Body of pancreas (tissue), 4 donors: ENCODE measurements around the gene ODR4. TPM values are rescaled to one million over a fixed set of nuclear protein-coding genes. Genes with fewer than 3 reads are reported as not detected.
"Not testable (repeated sequence)": the region's sequence is repeated elsewhere in the genome, so short reads cannot be mapped to it uniquely, and the experiment has no call there.

Experiments used
- ATAC-seq: fragments of 150-250 bp; one replicate; pipeline ENCODE4 v1.9.1; 2016
- DNase-seq, 4 donors: peaks; one replicate each; pipeline ENCODE4 v3.0.0-alpha.2; 2019
- H3K27ac ChIP-seq, 4 donors: fragments of 200-600 bp; sonication (generic); 1 replicate in 3 of 4; 2 replicates in 1 of 4; pipeline versions ENCODE4 v1.5.1 to v1.6.1; 2016 to 2019; ENCODE audit warnings: mild to moderate bottlenecking in 1 of 4, mixed read lengths in 1 of 4, moderate library complexity in 1 of 4
- H3K27me3 ChIP-seq, 2 donors: fragments of 200-600 bp; sonication (generic); one replicate each; pipeline ENCODE4 v1.6.0; 2016; ENCODE audit warnings: mild to moderate bottlenecking in 1 of 2
- H3K36me3 ChIP-seq, 2 donors: fragments of 200-600 bp; sonication (generic); replicated peaks in 1 of 2; 2 replicates each; pipeline ENCODE4 v1.5.1; 2016; ENCODE audit warnings: low read depth in 2 of 2; ENCODE audit not compliant: insufficient read depth in 1 of 2
- H3K4me1 ChIP-seq: fragments of 200-600 bp; sonication (generic); one replicate; pipeline ENCODE4 v1.6.0; 2016
- H3K4me3 ChIP-seq, 2 donors: fragments of 200-600 bp; sonication (generic); 1 replicate in 1 of 2; 2 replicates in 1 of 2; pipeline ENCODE4 v1.5.1; 2016 to 2019
- H3K9me3 ChIP-seq, 3 donors: fragments of 200-600 bp; sonication (generic); 1 replicate in 2 of 3; 2 replicates in 1 of 3; pipeline ENCODE4 v1.5.1; 2016
- POLR2A ChIP-seq, 3 donors: fragments of 450-650 bp; IDR thresholded peaks; one replicate each; pipeline ENCODE4 v1.6.1; 2016; ENCODE audit warnings: antibody characterized with exemption in 3 of 3, mild to moderate bottlenecking in 2 of 3
- WGBS, 2 donors: methylation state at CpG; one replicate each; pipeline ENCODE4 v1.1.5; 2017; 5-methylcytosine and 5-hydroxymethylcytosine counted together
- intact Hi-C: fragments of 100-400 bp; cut with DNase I; formaldehyde crosslinking; loops from one replicate; pipeline ENCODE4 v1.15.1; 2023
- total RNA-seq, 2 donors: library from RNA; depleted of rRNA; stranded (reverse); fragments of >200 nt; gene quantifications; one replicate each; pipeline ENCODE4 v1.1.0, GENCODE V29; 2016
- TF ChIP-seq, protein P1 (sequence below), 7 experiments: fragments of 450-650 bp in 4 of 7; fragments of 200-600 bp in 3 of 7; sonication (generic) in 3 of 7; IDR thresholded peaks; one replicate each; pipeline ENCODE4 v1.5.1; 2016 to 2019; ENCODE audit warnings: antibody characterized with exemption in 7 of 7

The ODR4 gene
- total RNA-seq, 2 donors from 2014 or later, result 13.5 to 17.6 TPM

DNA sequence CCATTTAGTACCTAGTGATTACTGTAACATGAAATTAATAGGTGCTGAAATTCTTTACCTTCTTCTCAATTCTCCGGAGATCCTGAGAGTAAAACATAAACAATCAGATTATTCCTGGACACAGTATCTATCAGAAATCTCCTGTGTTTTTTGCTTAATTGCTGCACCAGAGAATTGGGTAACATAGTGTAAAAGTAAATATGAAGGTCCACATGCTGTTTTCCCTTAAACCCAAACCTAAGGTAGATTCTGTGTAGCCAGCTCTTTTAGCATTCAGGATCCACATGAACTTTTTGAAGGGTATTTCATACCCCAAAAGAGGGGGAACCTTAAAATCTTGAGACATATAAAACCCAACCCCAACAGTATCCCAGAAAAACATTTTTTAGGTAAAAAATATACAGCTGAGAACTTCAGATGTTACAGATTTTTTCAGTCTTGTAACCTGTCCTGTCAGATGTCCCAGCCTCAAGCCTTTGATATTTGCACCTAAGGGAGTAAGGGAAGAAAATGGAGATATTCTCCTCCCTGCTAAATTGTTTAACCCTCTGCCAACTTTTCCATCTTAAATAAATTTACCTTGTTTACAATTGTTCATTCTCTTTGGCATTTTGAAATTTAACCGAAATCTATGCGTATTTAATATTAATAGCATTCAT, 11.2 kb downstream of the ODR4 start:
- H3K4me3 ChIP-seq, result no peak overlapping the region
- peaks cover 6 to 31% of the 10 kb centered on the region in 2 donors for H3K36me3 ChIP-seq
- ATAC-seq (no peak), DNase-seq (no peak)
- 78 to 80% methylated on average over 3 of the region's 3 CpGs for WGBS, 2 donors
- no peak overlapping the region for H3K27ac ChIP-seq
- intact Hi-C loops, result no loop called here
- no peak for TF ChIP-seq POLR2A (IDR thresholded peaks at IDR 0.05)
- TF ChIP-seq, protein P1, sequence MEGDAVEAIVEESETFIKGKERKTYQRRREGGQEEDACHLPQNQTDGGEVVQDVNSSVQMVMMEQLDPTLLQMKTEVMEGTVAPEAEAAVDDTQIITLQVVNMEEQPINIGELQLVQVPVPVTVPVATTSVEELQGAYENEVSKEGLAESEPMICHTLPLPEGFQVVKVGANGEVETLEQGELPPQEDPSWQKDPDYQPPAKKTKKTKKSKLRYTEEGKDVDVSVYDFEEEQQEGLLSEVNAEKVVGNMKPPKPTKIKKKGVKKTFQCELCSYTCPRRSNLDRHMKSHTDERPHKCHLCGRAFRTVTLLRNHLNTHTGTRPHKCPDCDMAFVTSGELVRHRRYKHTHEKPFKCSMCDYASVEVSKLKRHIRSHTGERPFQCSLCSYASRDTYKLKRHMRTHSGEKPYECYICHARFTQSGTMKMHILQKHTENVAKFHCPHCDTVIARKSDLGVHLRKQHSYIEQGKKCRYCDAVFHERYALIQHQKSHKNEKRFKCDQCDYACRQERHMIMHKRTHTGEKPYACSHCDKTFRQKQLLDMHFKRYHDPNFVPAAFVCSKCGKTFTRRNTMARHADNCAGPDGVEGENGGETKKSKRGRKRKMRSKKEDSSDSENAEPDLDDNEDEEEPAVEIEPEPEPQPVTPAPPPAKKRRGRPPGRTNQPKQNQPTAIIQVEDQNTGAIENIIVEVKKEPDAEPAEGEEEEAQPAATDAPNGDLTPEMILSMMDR (IDR thresholded peaks at IDR 0.05), result no peak
- no peaks in the 10 kb centered on the region for H3K27me3 ChIP-seq
- H3K4me1 ChIP-seq, result no peaks in the 10 kb centered on the region
- H3K9me3 ChIP-seq, result no peaks in the 10 kb centered on the region

DNA sequence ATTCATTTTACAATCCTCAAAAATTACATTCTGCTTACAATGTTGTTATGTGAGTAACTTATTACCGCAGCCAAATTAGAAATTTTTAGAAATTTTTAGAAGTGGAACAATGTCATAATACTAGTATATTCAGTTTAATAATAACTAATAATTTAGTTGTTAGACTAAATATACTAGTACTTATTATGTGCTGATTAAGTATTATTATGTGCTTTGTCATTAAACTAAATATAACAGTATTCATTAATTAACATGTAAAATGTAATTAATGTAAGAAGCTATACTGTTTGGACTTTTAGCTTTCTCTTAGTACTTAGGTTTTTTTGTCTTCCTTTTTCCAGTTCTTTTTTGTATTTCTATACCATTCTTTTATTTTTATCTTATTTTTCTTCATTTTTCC, 15.3 kb downstream of the ODR4 start:
- Histone ChIP-seq H3K4me3 (no peak overlapping the region), H3K27me3 (no peaks in the 10 kb centered on the region), H3K9me3 (no peaks in the 10 kb centered on the region), H3K36me3 (peaks cover 12 to 32% of the 10 kb centered on the region in 2 donors), H3K27ac (no peak overlapping the region), H3K4me1 (no peaks in the 10 kb centered on the region)
- DNase-seq, result no peak
- intact Hi-C loops, result no loop called here
- TF ChIP-seq, protein P1 (IDR thresholded peaks at IDR 0.05), result no peak
- TF ChIP-seq POLR2A (IDR thresholded peaks at IDR 0.05), result no peak
- WGBS, 2 donors, result 96 to 98% methylated on average over 1 of the region's 1 CpG
- ATAC-seq, result no peak

DNA sequence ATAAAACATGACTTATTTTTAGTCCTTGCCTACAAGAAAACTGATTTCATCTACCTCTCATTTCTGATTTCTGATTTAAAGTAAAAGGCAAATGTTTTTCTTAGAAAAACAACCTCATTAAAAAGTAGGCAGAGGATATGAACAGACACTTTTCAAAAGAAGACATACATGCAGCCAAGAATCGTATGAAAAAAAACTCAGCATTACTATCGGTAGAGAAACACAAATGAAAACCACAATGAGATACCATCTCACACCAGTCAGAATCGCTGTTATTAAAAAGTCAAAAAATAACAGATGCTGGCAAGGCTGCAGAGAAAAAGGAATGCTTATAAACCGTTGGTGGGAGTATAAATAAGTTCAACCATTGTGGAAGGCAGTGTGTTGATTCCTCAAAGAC, 16.2 kb downstream of the ODR4 start:
- TF ChIP-seq POLR2A (IDR thresholded peaks at IDR 0.05), result no peak
- TF ChIP-seq, protein P1 (IDR thresholded peaks at IDR 0.05), result no peak
- DNase-seq (no peak), ATAC-seq (no peak)
- H3K4me3 ChIP-seq, result no peak overlapping the region
- no peak overlapping the region for H3K27ac ChIP-seq
- H3K36me3 ChIP-seq, result peaks cover 12 to 31% of the 10 kb centered on the region in 2 donors
- H3K9me3 ChIP-seq, result no peaks in the 10 kb centered on the region
- H3K4me1 ChIP-seq, result no peaks in the 10 kb centered on the region
- intact Hi-C loops, result no loop called here
- 88 to 90% methylated on average over 4 of the region's 4 CpGs for WGBS, 2 donors
- no peaks in the 10 kb centered on the region for H3K27me3 ChIP-seq

DNA sequence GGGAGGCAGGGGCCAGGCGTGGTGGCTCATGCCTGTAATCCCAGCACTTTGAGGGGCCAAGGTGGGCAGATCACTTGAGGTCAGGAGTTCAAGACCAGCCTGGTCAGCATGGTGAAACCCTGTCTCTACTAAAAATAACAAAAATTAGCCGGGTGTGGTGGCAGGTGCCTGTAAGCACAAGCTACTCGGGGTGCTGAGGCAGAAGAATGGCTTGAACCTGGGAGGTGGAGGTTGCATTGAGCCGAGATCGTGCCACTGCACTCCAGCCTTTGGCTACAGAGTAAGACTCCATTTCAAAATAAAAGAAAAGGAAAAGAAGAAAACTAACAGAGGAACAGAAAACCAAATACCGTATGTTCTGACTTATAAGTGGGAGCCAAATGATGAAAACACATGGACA, 17.1 kb downstream of the ODR4 start:
- intact Hi-C loops, result not testable (repeated sequence)
- WGBS, 2 donors, result 89 to 91% methylated on average over 6 of the region's 6 CpGs
- H3K36me3 ChIP-seq, result peaks cover 12 to 34% of the 10 kb centered on the region in 2 donors

DNA sequence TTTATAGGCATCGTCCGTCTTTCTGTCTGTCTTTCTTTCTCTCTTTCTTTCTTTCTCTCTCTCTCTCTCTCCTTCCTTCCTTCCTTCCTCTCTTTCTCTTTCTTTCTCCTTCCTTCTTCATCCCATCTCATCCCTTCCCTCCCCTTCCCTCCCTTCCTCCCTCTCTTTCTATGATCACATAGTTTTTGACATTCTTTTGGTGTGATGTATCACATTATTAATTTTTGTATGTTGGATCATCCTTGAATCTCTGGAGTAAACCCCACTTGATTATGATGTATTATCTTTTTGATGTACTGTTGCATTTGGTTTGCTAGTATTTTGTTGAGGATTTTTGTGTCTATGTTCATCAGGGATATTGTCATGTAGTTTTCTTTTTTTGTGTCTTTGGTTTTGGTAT, 25.8 kb downstream of the ODR4 start:
- H3K4me3 ChIP-seq, H3K27me3 ChIP-seq, H3K27ac ChIP-seq, ATAC-seq, intact Hi-C loops, H3K9me3 ChIP-seq, H3K4me1 ChIP-seq, DNase-seq: not testable (repeated sequence)
- peaks cover 10 to 18% of the 10 kb centered on the region in 2 donors for H3K36me3 ChIP-seq
- 91 to 98% methylated on average over 2 of the region's 2 CpGs for WGBS, 2 donors

More for the DNA sequence above, 17.1 kb downstream of the ODR4 start:
- not testable (repeated sequence) for H3K4me1 ChIP-seq, H3K27me3 ChIP-seq, ATAC-seq, H3K9me3 ChIP-seq, H3K27ac ChIP-seq, DNase-seq, H3K4me3 ChIP-seq

DNA sequence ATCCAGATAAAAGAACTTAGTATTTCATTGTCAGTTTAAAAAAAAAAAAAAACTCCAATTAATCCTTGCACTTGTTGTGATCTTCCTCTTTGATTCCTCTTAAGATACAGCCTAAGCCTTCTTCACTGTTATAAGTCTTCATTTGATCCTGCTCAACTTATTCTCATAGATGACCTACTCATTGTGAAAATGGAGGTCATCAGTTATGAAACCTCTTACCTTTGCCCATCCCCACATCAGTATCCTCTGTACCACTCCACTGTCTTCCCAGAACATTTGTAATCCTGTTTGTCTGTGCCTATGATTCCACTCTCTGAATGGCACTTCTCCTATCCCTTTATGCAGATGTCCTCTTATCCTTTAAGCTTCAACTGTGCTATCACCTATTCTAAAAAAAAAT, 28.0 kb downstream of the ODR4 start:
- H3K36me3 ChIP-seq, result peaks cover 12 to 18% of the 10 kb centered on the region in 2 donors

More for the DNA sequence above, 28.0 kb downstream of the ODR4 start:
- intact Hi-C loops, result no loop called here
- no peak for TF ChIP-seq POLR2A (IDR thresholded peaks at IDR 0.05)
- TF ChIP-seq, protein P1 (IDR thresholded peaks at IDR 0.05), result no peak
- DNase-seq, result no peak
- Histone ChIP-seq H3K4me3 (no peak overlapping the region), H3K27me3 (no peaks in the 10 kb centered on the region), H3K9me3 (no peaks in the 10 kb centered on the region), H3K4me1 (peaks cover 3% of the 10 kb centered on the region), H3K27ac (no peak overlapping the region)
- no peak for ATAC-seq
